Activated CD8-positive, alpha-beta T cell treated with anti-CD3 and anti-CD28 coated beads for 36 hours (primary cell): ENCODE data around the gene CCDC71. TPM values are rescaled to one million over a fixed set of nuclear protein-coding genes. Genes with fewer than 3 reads are reported as not detected.

Experiments used
- ATAC-seq: fragments of 200-7000 bp; cut with Tn5 transposase; one replicate; pipeline ENCODE4 v1.10.0; 2021; ENCODE audit warnings: mild to moderate bottlenecking, moderate library complexity
- CTCF ChIA-PET: fragments of 350-600 bp; sonication (Branson Sonifier 250); formaldehyde crosslinking; loops from one replicate; lab custom pipeline; 2021; ENCODE audit warnings: antibody characterized with exemption; lab: Charles Lee
- POLR2A ChIA-PET: fragments of 350-600 bp; sonication (Branson Sonifier 250); formaldehyde crosslinking; loops from one replicate; lab custom pipeline; 2021; ENCODE audit warnings: antibody characterized with exemption; lab: Charles Lee
- DNase-seq: peaks from one replicate; pipeline ENCODE4 v3.0.0-alpha.2; 2020
- H3K27ac Mint-ChIP-seq: one replicate; pipeline ENCODE4 v1.8.0; 2021; ENCODE audit warnings: mild to moderate bottlenecking, mixed read lengths
- H3K27me3 Mint-ChIP-seq: one replicate; pipeline ENCODE4 v1.8.0; 2021; ENCODE audit warnings: mixed read lengths
- H3K36me3 Mint-ChIP-seq: one replicate; pipeline ENCODE4 v1.8.0; 2021; ENCODE audit warnings: low read depth, mixed read lengths
- H3K4me1 Mint-ChIP-seq: one replicate; pipeline ENCODE4 v1.8.0; 2021; ENCODE audit warnings: low read depth, mixed read lengths
- H3K4me3 Mint-ChIP-seq: one replicate; pipeline ENCODE4 v1.8.0; 2021; ENCODE audit warnings: mild to moderate bottlenecking, moderate library complexity, mixed read lengths
- H3K9me3 Mint-ChIP-seq: one replicate; pipeline ENCODE4 v1.8.0; 2021; ENCODE audit warnings: mixed read lengths
- intact Hi-C: fragments of 100-400 bp; cut with micrococcal nuclease; formaldehyde crosslinking; loops from one replicate; pipeline ENCODE4 v1.10.0; 2022
- total RNA-seq, 2 experiments: library from RNA; stranded (reverse); gene quantifications; one replicate each; pipeline ENCODE4 v1.2.3, GENCODE V29; 2021
- TF ChIP-seq, protein P1 (sequence below): fragments of 200-600 bp; IDR thresholded peaks from one replicate; pipeline ENCODE4 v1.8.0; 2022; ENCODE audit warnings: antibody characterized with exemption, mild to moderate bottlenecking

Gene CCDC71
- total RNA-seq, 2 experiments from 2014 or later: 18.1 to 18.7 TPM

- no peak for DNase-seq
- H3K9me3 Mint-ChIP-seq: no peaks in the 10 kb centered on the region
- CTCF ChIA-PET: interaction anchor here (2.6 kb wide), 1 partner anchor 10 kb away, joined by 13 read pairs; the partner anchor contains the start of gene KLHDC8B
- peak overlapping the region; percentile 76 for H3K27ac Mint-ChIP-seq
- H3K36me3 Mint-ChIP-seq: peaks cover 29% of the 10 kb centered on the region
- no peaks in the 10 kb centered on the region for H3K27me3 Mint-ChIP-seq
- POLR2A ChIA-PET: interaction anchor here (0.7 to 1.2 kb wide), 2 partner anchors 60 to 67 kb away, joined by 3 to 4 read pairs; partner anchors contain the start of gene QRICH1
- no peak overlapping the region for H3K4me3 Mint-ChIP-seq
- intact Hi-C loops: no loop called here
- H3K4me1 Mint-ChIP-seq: peaks cover 39% of the 10 kb centered on the region
- ATAC-seq: no peak
- TF ChIP-seq, protein P1, sequence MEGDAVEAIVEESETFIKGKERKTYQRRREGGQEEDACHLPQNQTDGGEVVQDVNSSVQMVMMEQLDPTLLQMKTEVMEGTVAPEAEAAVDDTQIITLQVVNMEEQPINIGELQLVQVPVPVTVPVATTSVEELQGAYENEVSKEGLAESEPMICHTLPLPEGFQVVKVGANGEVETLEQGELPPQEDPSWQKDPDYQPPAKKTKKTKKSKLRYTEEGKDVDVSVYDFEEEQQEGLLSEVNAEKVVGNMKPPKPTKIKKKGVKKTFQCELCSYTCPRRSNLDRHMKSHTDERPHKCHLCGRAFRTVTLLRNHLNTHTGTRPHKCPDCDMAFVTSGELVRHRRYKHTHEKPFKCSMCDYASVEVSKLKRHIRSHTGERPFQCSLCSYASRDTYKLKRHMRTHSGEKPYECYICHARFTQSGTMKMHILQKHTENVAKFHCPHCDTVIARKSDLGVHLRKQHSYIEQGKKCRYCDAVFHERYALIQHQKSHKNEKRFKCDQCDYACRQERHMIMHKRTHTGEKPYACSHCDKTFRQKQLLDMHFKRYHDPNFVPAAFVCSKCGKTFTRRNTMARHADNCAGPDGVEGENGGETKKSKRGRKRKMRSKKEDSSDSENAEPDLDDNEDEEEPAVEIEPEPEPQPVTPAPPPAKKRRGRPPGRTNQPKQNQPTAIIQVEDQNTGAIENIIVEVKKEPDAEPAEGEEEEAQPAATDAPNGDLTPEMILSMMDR: no peak
Measured at GRCh38 chr3:49161197-49161596, 4.9 kb downstream of the CCDC71 start.

- peaks cover 11% of the 10 kb centered on the region for H3K36me3 Mint-ChIP-seq
- no peaks in the 10 kb centered on the region for H3K27me3 Mint-ChIP-seq
- TF ChIP-seq, protein P1: no peak
- CTCF ChIA-PET: interaction anchor here (1.4 to 2.7 kb wide), 3 partner anchors 12 to 290 kb away, joined by 4 to 17 read pairs (median 13); partner anchors contain the start of gene KLHDC8B
- no peak overlapping the region for H3K27ac Mint-ChIP-seq
- intact Hi-C loops: loop anchor here (2.0 kb wide), 1 partner anchor 64 kb away; the partner anchor contains the start of gene QRICH1
- no peaks in the 10 kb centered on the region for H3K9me3 Mint-ChIP-seq
- no peak overlapping the region for H3K4me3 Mint-ChIP-seq
- ATAC-seq (no peak), DNase-seq (no peak)
- H3K4me1 Mint-ChIP-seq: peaks cover 23% of the 10 kb centered on the region
- POLR2A ChIA-PET: interaction anchor here (2.9 kb wide), 1 partner anchor 65 kb away, joined by 14 read pairs; the partner anchor contains the start of gene QRICH1
Measured at GRCh38 chr3:49158792-49159191, 7.3 kb downstream of the CCDC71 start.

GRCh38 chr3:49158103-49158709 is 7.9 kb downstream of the CCDC71 start:
- H3K27me3 Mint-ChIP-seq: no peaks in the 10 kb centered on the region
- H3K36me3 Mint-ChIP-seq: peaks cover 6% of the 10 kb centered on the region
- peaks cover 19% of the 10 kb centered on the region for H3K4me1 Mint-ChIP-seq
- peak; percentile 90 for ATAC-seq
- DNase-seq: peak; percentile 84
- H3K27ac Mint-ChIP-seq: peak overlapping the region; percentile 14
- POLR2A ChIA-PET: interaction anchor here (0.6 to 2.9 kb wide), 2 partner anchors 29 to 65 kb away, joined by 3 to 14 read pairs; partner anchors contain the start of gene QRICH1
- no peaks in the 10 kb centered on the region for H3K9me3 Mint-ChIP-seq
- intact Hi-C loops: loop anchor here (2.0 kb wide), 1 partner anchor 63 kb away; the partner anchor contains the start of gene QRICH1
- no peak overlapping the region for H3K4me3 Mint-ChIP-seq
- CTCF ChIA-PET: interaction anchor here (1.2 to 2.7 kb wide), 7 partner anchors 10 to 291 kb away, joined by 3 to 17 read pairs (median 5); partner anchors contain the start of genes KLHDC8B, QRICH1 and USP19
- TF ChIP-seq, protein P1: peak; percentile 58

DNA sequence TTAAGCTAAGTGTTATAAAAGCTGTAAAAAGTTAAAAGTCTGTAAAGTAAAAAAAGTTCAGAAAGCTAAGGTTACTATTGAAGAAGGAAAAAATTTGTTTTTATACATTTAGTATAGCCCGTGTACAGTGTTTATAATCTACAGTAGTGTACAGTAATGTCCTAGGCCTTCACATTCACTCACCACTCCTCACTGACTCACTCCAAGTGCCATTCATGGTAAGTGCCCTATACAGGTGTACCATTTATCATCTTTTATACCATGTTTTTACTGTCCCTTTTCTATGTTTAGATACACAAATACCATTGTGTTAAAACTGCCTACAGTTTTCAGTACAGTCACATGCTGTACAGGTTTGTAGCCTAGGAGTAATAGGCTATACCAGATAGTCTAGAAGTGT is 8.8 kb downstream of the CCDC71 start:
- intact Hi-C loops: no loop called here
- H3K27ac Mint-ChIP-seq: no peak overlapping the region
- peaks cover 12% of the 10 kb centered on the region for H3K4me1 Mint-ChIP-seq
- TF ChIP-seq, protein P1: no peak
- ChIA-PET CTCF (interaction anchor here (1.2 to 2.7 kb wide), 7 partner anchors 11 to 169 kb away, joined by 3 to 17 read pairs (median 5); partner anchors contain the start of genes KLHDC8B, QRICH1 and USP19), POLR2A (interaction anchor here (2.9 kb wide), 1 partner anchor 64 kb away, joined by 14 read pairs; the partner anchor contains the start of gene QRICH1)
- DNase-seq: no peak
- H3K36me3 Mint-ChIP-seq: peaks cover 2% of the 10 kb centered on the region
- ATAC-seq: no peak
- no peaks in the 10 kb centered on the region for H3K9me3 Mint-ChIP-seq
- no peak overlapping the region for H3K4me3 Mint-ChIP-seq
- no peaks in the 10 kb centered on the region for H3K27me3 Mint-ChIP-seq
